ENCODE data around the gene APOA5. TPM values are rescaled to one million over a fixed set of nuclear protein-coding genes. Genes with fewer than 3 reads are reported as not detected.

The APOA5 gene
- total RNA-seq, 4 donors from 2014 or later, result 1.0 to 2.9 TPM; not detected in 2

DNA sequence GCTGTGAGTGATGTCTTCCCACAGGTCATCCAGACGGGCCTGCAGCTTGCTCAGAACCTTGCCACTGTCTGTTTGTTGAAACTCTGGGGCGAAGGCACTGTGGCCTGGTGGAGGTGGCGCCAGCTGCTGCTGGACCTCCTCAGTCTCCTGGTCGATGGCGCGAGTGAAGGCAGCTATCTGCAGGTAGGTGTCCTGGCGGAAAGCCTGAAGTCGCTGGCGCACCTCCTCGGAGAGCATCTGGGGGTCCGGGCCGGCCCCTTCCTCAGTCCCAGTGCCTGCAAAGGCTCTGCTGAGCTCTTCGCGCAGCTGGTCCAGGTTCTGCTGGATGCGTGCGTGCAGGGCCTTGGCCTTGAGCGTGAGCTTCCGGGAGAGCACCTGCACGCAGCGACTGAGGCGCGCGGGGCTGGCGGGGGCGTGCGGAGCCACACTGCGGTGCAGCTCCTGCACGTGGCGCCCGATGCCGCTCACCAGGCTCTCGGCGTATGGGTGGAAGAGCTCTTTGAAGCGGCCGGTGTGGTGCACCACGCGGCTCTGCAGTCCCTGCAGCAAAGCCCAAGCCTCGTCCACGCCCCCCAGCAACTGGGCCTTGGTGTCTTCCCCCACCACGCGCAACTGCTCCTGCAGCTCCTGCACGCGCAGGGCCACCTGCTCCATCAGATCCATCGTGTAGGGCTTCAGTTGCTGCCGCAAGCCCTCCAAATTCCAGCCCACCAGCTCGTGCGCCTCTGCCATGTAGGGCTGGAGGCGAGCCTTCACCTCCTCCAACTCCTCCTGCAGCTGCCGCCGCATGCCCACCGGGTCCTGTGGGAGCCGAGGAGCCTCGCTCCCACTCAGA is 1.3 kb downstream of the APOA5 start:
- TF ChIP-seq, protein P1, sequence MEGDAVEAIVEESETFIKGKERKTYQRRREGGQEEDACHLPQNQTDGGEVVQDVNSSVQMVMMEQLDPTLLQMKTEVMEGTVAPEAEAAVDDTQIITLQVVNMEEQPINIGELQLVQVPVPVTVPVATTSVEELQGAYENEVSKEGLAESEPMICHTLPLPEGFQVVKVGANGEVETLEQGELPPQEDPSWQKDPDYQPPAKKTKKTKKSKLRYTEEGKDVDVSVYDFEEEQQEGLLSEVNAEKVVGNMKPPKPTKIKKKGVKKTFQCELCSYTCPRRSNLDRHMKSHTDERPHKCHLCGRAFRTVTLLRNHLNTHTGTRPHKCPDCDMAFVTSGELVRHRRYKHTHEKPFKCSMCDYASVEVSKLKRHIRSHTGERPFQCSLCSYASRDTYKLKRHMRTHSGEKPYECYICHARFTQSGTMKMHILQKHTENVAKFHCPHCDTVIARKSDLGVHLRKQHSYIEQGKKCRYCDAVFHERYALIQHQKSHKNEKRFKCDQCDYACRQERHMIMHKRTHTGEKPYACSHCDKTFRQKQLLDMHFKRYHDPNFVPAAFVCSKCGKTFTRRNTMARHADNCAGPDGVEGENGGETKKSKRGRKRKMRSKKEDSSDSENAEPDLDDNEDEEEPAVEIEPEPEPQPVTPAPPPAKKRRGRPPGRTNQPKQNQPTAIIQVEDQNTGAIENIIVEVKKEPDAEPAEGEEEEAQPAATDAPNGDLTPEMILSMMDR (IDR thresholded peaks at IDR 0.05 in 4 of 5, conservative IDR thresholded peaks at IDR 0.05 in 1 of 5), result no peak
- no peak for TF ChIP-seq POLR2A (IDR thresholded peaks at IDR 0.05)
- H3K9me3 ChIP-seq, result no peaks in the 10 kb centered on the region
- peaks cover 17 to 18% of the 10 kb centered on the region in 2 donors for H3K4me1 ChIP-seq
- DNase-seq, result no peak
- in situ Hi-C loops (cut with MboI; ENCODE audit: low sequenced_read_pairs in 4 of 4), result loop anchor here in 3 of 4 donors (5.0 to 10.0 kb wide), 2 partner anchors 314 to 317 kb away; no protein-coding TSS in a partner anchor
- intact Hi-C loops (cut with DNase I; ENCODE audit: low total_unique reads), result loop anchor here (1.0 to 2.0 kb wide), 3 partner anchors 46 to 436 kb away; no protein-coding TSS in a partner anchor
- H3K27ac ChIP-seq, result no peak overlapping the region
- no peak for ATAC-seq
- H3K27me3 ChIP-seq, result no peaks in the 10 kb centered on the region
- peaks cover 0 to 16% of the 10 kb centered on the region in 2 donors for H3K36me3 ChIP-seq
- no peak overlapping the region for H3K4me3 ChIP-seq

DNA sequence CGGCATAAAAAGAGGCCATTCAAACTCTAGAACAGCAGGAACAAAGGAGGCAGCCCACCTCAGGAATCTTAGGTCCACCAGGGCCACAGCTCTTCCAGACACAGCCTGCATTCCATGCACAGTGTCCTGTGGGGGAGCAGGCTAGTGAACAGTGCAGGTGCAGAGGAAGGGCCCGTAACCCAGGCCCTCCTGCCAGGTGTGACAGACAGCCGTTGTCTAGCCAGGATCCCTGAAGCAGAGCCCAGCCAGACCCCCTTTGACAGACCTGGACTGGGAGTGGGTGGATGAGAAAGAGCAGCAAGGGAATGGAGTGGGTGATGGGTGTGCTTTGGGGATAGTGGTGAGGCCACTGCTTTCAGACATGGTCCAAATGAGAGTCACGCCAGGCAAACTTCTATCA is 2.7 kb downstream of the APOA5 start:
- Histone ChIP-seq H3K4me3 (no peak overlapping the region), H3K36me3 (peaks cover 5 to 30% of the 10 kb centered on the region in 2 donors), H3K27me3 (no peaks in the 10 kb centered on the region), H3K4me1 (peaks cover 17 to 18% of the 10 kb centered on the region in 2 donors), H3K27ac (no peak overlapping the region), H3K9me3 (no peaks in the 10 kb centered on the region)
- intact Hi-C loops (cut with DNase I; ENCODE audit: low total_unique reads) (loop anchor here (2.0 to 5.0 kb wide), 2 partner anchors 310 to 538 kb away; partner anchors contain the start of genes CEP164 and SIK3), in situ Hi-C loops (cut with MboI; ENCODE audit: low sequenced_read_pairs in 4 of 4) (loop anchor here in 2 of 4 donors (10.0 kb wide), 2 partner anchors 316 to 436 kb away; no protein-coding TSS in a partner anchor)
- no peak for DNase-seq
- no peak for TF ChIP-seq POLR2A (IDR thresholded peaks at IDR 0.05)
- TF ChIP-seq, protein P1 (IDR thresholded peaks at IDR 0.05 in 4 of 5, conservative IDR thresholded peaks at IDR 0.05 in 1 of 5), result no peak
- no peak for ATAC-seq

GRCh38 chr11:116788534-116788933 is 3.1 kb downstream of the APOA5 start:
- Histone ChIP-seq H3K4me1 (peaks cover 17 to 18% of the 10 kb centered on the region in 2 donors), H3K4me3 (peak overlapping the region; percentile 78 to 98 (median 96)), H3K27me3 (no peaks in the 10 kb centered on the region), H3K27ac (peak overlapping the region; percentile 83 to 89 (median 88)), H3K9me3 (no peaks in the 10 kb centered on the region), H3K36me3 (peaks cover 5 to 34% of the 10 kb centered on the region in 2 donors)
- DNase-seq (no peak), ATAC-seq (no peak)
- in situ Hi-C loops (cut with MboI; ENCODE audit: low sequenced_read_pairs in 4 of 4) (loop anchor here in 2 of 4 donors (10.0 kb wide), 2 partner anchors 316 to 436 kb away; no protein-coding TSS in a partner anchor), intact Hi-C loops (cut with DNase I; ENCODE audit: low total_unique reads) (loop anchor here (2.0 to 5.0 kb wide), 2 partner anchors 310 to 539 kb away; partner anchors contain the start of genes CEP164 and SIK3)
- TF ChIP-seq, protein P1 (IDR thresholded peaks at IDR 0.05 in 4 of 5, conservative IDR thresholded peaks at IDR 0.05 in 1 of 5), result no peak
- no peak for TF ChIP-seq POLR2A (IDR thresholded peaks at IDR 0.05)

GRCh38 chr11:116787786-116788486 is 3.7 kb downstream of the APOA5 start, which contains the start of gene ZPR1:
TSS of gene ZPR1 (minus strand) at chr11:116788023. CDS start at chr11:116787990, 33 bp downstream.
- intact Hi-C loops (cut with DNase I; ENCODE audit: low total_unique reads), result loop anchor here (2.0 to 5.0 kb wide), 3 partner anchors 15 to 539 kb away; partner anchors contain the start of genes BUD13, CEP164 and SIK3
- H3K4me1 ChIP-seq, result peaks cover 17 to 18% of the 10 kb centered on the region in 2 donors
- peak; percentile 68 to 69 for DNase-seq
- in situ Hi-C loops (cut with MboI; ENCODE audit: low sequenced_read_pairs in 4 of 4), result loop anchor here in 2 of 4 donors (10.0 kb wide), 2 partner anchors 317 to 437 kb away; no protein-coding TSS in a partner anchor
- peak within 1 kb of the TSS; percentile 83 to 89 (median 88) for H3K27ac ChIP-seq
- H3K4me3 ChIP-seq, result peak within 1 kb of the TSS; percentile 78 to 98 (median 96)
- peaks cover 5 to 40% of the 10 kb centered on the region in 2 donors for H3K36me3 ChIP-seq
- peak; percentile 85 to 88 for ATAC-seq
- H3K9me3 ChIP-seq, result no peaks in the 10 kb centered on the region
- TF ChIP-seq POLR2A (IDR thresholded peaks at IDR 0.05), result peak; percentile 61 to 77
- TF ChIP-seq, protein P1 (IDR thresholded peaks at IDR 0.05 in 4 of 5, conservative IDR thresholded peaks at IDR 0.05 in 1 of 5), result peak in 1 of 5 experiments; percentile 9
- H3K27me3 ChIP-seq, result no peaks in the 10 kb centered on the region
